ENCODE results near the gene DLST.

The DLST gene

GRCh38 chr14:74860899-74861733, 20.6 kb upstream of the DLST start:
- peak; percentile 84 for DNase-seq (ENCODE audit: low read depth)

GRCh38 chr14:74861734-74862090, 20.0 kb upstream of the DLST start:
- no peak for DNase-seq (ENCODE audit: low read depth)

DNA sequence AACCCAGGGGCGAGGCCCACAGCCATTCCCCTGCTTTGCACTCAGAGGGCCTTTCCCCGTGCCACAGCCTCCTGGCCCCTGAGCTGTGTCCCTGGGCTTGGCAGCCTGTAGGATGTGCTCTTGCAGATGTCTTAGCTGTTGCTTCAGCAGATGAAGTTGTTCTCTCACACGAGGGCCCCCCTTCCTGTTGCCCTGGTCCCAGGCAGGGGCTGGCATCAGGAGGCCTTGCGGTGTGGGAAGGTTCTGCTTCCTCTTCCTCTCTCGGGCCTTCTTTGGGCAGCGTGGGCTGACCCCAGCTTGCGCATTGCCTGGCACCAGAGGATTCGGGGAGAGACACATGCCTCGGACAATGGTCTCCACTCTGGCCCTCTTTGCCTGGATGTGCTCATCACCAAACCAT, 18.4 kb upstream of the DLST start:
- DNase-seq (ENCODE audit: low read depth) = no peak

DNA sequence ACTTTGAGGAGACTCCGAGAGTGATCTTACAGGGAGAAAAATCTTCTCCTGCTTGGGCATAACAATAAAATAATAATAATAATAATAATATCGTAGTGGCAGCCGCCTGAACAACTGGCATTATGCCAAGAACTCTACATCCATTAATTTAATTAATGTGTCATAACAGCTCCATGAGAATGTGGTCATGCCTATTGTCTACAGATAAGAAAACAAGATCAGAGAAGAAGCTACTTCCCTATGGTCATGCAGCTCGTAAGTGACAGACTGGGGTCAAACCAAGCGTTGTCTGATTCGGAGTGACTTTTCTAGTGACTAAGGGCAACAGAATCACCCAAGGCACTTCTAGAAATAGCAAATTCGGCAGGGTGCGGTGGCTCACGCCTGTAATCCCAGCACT, 17.5 kb upstream of the DLST start:
- DNase-seq (ENCODE audit: low read depth) = no peak

DNA sequence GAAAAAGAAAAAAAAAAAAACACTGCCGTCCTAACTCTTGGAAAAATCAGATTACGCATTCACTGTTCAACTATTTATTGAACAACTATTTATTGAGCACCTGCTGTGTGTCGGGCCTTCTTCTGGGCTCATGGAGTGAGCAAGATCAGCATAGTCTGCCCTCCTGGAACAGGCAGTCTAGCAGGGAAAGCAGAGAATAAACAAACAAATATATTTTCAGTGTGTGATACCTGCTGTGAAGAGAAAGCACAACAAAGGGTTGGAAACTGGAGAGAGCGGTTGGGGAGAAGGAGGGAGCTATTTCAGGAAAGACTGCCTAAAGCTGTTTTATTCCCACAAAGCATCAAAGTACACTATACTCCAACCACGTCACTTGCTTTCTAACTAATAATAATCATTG, 16.6 kb upstream of the DLST start:
- DNase-seq (ENCODE audit: low read depth) = no peak

DNA sequence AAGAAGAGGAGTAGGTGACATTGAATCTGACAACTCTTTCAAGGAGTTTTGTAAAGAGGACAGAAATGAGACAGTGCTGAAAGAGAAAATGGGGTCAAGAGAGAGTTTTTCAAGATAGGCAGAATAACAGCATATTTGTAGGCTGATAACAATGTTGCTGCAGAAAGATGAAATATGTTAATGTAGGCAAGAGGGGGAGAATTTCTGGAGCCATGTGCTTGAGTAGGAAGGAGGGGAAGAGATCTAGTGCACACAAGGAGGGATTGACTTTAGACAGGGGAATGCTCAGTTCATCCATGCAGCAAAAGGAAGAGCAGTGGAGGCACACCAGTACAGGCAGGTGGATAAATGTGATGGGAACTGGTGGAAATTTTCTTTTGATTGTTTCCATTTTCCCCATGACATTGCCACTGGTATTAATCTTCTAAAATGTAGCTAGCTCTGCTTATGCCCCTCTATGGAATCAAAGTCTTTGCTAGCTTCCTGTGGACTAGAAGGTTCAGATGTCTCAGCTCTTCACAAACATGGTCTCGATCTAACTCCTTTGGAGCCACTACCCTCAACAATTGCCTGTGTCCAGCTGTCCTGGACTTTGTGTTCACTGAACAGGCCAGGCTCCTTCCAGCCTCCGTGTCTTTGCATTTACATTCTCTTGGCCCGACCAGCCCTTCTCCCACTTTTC, 14.9 kb upstream of the DLST start:
- DNase-seq (ENCODE audit: low read depth) = no peak

GRCh38 chr14:74867673-74868072, 14.0 kb upstream of the DLST start:
- no peak for DNase-seq (ENCODE audit: low read depth)

- no peak for DNase-seq (ENCODE audit: low read depth)
Measured at GRCh38 chr14:74868739-74869138, 13.0 kb upstream of the DLST start.

DNA sequence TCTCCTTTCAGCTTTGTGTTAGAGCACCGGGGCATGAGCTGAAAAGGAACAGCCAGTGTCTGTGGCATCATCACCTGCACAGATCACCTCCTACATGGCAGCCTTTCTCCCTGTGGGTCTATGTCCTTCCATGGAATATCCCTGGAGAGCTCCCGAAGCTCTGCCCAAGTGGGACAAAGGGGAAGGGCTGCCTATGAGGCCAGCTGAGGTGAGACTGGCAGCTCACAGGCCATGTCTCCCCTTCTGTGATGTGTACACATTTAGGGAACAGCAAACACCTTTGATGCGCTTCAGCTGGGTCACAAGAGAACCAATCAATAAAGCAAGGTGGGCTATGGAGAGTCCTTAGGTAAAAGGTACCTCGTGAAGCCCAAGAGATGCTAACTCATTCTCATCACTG, 9.9 kb upstream of the DLST start:
- DNase-seq (ENCODE audit: low read depth) = no peak

- no peak for DNase-seq (ENCODE audit: low read depth)
Measured at GRCh38 chr14:74875204-74875603, 6.5 kb upstream of the DLST start.

- DNase-seq (ENCODE audit: low read depth) = no peak
Measured at GRCh38 chr14:74875941-74876913, 5.5 kb upstream of the DLST start, which contains the start of gene PROX2. PROX2 (minus strand) TSS chr14:74876145; CDS start chr14:74863834, 12,311 bp downstream.

DNA sequence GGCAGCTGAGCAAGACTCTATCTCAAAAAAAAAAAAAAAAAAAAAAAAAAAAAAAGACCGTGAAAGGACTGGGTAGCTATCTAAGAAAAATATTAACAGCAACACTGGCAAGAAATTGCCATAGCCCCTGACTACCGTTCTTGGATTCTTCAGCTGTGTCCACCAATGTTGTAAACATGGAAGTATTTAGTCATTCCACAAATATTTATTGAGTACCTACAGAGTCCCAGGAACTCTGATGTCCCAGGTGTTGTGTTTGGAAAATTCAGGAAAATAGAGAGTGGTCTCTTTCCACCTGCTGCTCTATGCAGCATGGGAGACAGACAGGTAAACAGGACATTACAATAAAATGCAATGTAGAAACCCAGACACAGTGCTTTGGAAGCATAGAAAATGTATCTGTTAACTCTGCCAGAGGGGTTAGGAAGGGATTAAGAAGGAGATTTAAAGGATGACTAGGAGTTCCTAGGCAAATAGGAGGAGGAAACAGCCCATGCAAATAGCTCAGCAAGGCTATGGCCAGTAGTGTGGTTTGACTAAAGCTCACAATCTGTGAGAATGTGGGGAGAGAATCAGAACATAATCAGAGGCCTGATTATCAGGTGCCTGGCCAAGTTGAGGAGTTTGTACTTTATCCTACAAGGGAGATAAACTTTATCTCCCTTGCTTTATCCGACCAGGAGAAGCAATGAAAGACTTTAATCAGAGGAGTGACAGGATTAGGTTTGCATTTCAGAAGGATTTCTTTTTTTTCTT, 2.1 kb upstream of the DLST start:
- no peak for DNase-seq (ENCODE audit: low read depth)

GRCh38 chr14:74882103-74882920, 596 bp downstream of the DLST start:
- DNase-seq (ENCODE audit: low read depth) = no peak

- peak; percentile 94 for DNase-seq (ENCODE audit: low read depth)
Measured at GRCh38 chr14:74886001-74886400, 4.3 kb downstream of the DLST start.

DNA sequence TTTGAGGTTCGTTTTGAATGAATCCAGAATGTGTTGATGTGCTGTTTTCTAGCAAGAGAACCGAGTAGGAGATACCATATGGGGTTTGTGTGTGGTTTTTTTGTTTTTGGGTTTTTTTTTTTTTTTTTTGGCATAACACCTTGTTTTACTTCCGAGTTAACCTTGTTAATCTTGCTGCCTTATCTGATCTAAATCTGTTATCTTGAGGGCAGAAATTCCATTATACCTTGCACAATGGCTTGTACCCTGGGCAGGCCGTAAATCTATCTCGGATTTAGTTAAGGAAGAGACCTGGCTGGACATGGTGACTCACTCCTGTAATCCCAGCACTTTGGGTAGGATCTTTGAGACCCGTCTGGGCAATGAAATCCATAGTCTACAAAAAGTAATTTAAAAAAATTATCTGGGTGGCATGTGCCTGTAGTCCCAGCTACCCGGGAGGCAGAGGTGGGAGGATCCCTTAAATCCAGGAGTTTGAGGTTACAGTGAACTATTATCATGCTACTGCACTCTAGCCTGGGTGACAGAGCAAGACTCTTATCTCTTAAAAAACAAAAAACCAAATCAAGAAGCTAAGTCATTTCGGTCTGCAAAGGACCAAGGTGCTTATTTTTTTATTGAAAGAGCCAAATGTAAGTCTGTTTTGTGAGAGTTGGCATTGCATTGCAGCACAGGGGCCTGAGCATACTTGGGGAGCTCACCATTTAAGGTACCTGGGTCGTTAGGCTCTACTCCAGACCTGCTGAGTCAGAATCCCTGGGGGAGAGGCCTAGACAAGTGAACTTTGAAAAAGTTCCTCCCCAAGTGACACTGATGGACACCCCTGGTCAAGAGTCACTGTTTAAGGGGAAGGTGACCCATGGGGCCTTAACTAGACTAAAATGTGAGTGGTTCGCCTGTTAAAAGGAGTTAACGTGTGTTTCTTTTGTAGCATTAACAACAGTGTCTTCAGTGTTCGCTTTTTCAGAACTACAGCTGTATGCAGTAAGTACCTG, 6.7 kb downstream of the DLST start:
- DNase-seq (ENCODE audit: low read depth) = no peak

DNA sequence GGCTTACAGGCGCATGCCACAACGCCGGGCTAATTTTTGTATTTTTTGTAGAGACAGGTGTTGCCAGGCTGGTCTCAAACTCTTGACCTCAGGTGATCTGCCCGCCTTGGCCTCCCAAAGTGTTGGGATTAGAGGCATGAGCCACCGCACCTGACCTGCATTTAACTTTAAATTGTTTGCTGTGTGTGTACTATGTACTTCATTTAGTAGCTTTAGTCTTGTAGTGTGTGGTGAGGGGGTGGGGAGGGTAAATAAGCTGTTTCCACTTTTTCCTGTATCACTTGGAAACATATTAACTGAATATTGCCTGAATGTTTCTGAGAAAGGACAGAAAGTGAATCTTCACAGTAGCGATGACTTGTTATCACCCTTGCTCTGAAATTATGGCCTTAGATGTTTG, 8.5 kb downstream of the DLST start:
- DNase-seq (ENCODE audit: low read depth) = no peak

- DNase-seq (ENCODE audit: low read depth) = no peak
Measured at GRCh38 chr14:74891870-74892269, 10.2 kb downstream of the DLST start.

DNA sequence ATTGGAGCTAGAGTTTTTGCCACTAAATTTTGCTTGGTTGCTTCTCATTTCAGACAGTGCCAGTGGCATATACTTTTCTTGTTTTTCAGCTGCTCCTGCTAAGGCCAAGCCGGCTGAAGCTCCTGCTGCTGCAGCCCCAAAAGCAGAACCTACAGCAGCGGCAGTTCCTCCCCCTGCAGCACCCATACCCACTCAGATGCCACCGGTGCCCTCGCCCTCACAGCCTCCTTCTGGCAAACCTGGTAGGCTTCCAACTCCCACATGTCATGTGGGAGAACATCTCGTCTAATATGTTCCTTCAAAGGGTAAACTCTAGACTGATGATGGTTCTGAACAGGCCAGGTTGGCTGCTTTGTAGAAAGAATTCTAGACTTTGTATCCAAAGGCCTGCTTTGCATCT, 11.0 kb downstream of the DLST start:
- DNase-seq (ENCODE audit: low read depth) = no peak

DNA sequence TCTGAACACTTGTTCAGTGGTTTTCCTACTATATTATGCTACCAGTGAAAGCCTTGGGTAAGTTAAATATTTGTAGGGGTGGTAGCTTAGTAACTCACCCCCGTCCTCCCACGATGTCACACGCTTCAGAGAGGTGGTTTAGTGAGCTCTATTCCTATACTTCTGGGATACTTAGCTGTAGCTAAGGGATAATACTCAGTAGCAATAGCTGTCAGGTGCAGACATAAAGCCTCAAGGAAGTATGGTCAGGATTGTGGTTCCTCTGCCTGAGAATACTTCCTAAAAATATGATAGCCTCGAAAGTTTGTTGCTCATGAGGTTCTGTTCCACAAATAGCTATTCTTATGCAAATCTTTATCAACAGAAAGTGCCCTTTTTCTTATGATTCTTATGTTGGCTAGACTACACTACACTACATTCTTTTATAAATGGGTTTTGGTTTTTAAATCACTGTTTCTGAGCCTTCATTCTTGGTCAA, 11.9 kb downstream of the DLST start:
- no peak for DNase-seq (ENCODE audit: low read depth)

All from fibroblast of the conjunctiva (primary cell).